Measurements from ENCODE around the gene NKX1-2. TPM values are rescaled to one million over a fixed set of nuclear protein-coding genes. Genes with fewer than 3 reads are reported as not detected.

The NKX1-2 gene
- total RNA-seq, 1 experiment from 2014 or later: not detected

GRCh38 chr10:124470544-124471434, 21.0 kb upstream of the NKX1-2 start:
- H3K4me3 ChIP-seq (ENCODE audit: low read length): no peak overlapping the region
- no peaks in the 10 kb centered on the region; the same call in 1 of the 2 replicates for H4K20me1 ChIP-seq (ENCODE audit: insufficient read depth, low read depth, low read length)
- H3K79me2 ChIP-seq (ENCODE audit: low read length): peaks cover 34% of the 10 kb centered on the region
- H3K9me2 ChIP-seq (replicated peaks; ENCODE audit: insufficient read depth, low read length): no peaks in the 10 kb centered on the region
- no peak overlapping the region for H2AFZ ChIP-seq (ENCODE audit: low read length)
- peaks cover 18% of the 10 kb centered on the region for H3K4me1 ChIP-seq (ENCODE audit: low read length)
- H3K36me3 ChIP-seq (ENCODE audit: insufficient read depth, low read length): no peaks in the 10 kb centered on the region
- no peaks in the 10 kb centered on the region for H3K27me3 ChIP-seq (ENCODE audit: low read length)
- no peaks in the 10 kb centered on the region for H3K9me3 ChIP-seq (ENCODE audit: low read length)
- no peak overlapping the region for H3K4me2 ChIP-seq (ENCODE audit: low read depth, low read length, poor library complexity, severe bottlenecking)
- DNase-seq: no peak
- no peak overlapping the region for H3K9ac ChIP-seq (ENCODE audit: low read length)
- H3K27ac ChIP-seq (ENCODE audit: low read length): no peak overlapping the region

DNA sequence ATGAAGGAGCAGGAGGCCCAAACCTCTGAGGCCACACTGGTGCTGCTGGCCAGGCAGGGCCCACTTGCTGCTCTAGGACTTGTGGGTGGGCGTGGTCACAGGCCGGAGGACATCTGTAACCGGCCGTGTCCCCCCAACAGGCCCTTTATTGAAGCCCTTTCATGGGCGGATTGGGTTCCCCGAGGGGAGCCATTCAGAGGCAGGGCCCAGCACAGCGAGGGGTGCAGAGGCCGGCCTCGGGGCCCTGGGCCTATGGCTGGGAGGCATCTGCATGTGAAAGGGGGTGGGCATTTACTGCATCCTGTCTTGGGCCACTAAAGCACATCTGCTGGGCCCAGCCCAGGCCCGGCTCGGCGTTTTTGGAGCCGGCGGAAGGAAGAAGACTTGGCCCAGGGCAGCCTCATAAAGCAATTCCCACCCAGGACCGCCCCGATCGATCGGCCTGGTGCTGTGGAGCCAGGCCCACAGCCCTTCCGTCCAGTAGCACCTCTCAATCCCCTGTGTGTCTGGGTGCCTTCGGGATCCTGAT, 20.2 kb upstream of the NKX1-2 start:
- no peak for DNase-seq
- H3K4me3 ChIP-seq (ENCODE audit: low read length): no peak overlapping the region
- H3K9me3 ChIP-seq (ENCODE audit: low read length): no peaks in the 10 kb centered on the region
- H3K79me2 ChIP-seq (ENCODE audit: low read length): peaks cover 35% of the 10 kb centered on the region
- H3K9ac ChIP-seq (ENCODE audit: low read length): no peak overlapping the region
- no peak overlapping the region for H3K27ac ChIP-seq (ENCODE audit: low read length)
- H4K20me1 ChIP-seq (ENCODE audit: insufficient read depth, low read depth, low read length): no peaks in the 10 kb centered on the region; the same call in 1 of the 2 replicates
- no peaks in the 10 kb centered on the region for H3K36me3 ChIP-seq (ENCODE audit: insufficient read depth, low read length)
- H3K4me1 ChIP-seq (ENCODE audit: low read length): peaks cover 26% of the 10 kb centered on the region
- no peaks in the 10 kb centered on the region for H3K27me3 ChIP-seq (ENCODE audit: low read length)
- H2AFZ ChIP-seq (ENCODE audit: low read length): no peak overlapping the region
- H3K9me2 ChIP-seq (replicated peaks; ENCODE audit: insufficient read depth, low read length): no peaks in the 10 kb centered on the region
- no peak overlapping the region for H3K4me2 ChIP-seq (ENCODE audit: low read depth, low read length, poor library complexity, severe bottlenecking)

DNA sequence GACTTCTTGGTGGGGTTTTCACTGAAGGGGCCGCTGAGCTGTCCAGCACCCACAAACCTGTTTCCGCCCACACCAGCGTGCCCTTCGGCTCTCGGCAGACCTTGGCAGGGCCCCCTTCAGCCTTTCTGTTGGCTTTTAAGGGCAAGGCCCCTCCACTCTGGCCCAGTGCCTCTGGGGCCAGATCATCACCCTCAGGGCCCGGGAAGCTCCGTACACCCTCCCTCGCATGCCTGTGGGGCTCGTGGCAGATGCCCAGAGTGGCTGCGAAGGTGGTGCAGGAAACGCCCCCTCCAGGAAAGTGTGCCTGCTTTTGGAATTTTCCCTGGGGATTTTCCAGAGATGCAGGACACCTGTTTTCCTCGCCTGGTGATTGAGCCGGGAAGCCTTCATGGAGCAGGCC, 18.8 kb upstream of the NKX1-2 start:
- Histone ChIP-seq H3K27me3 (ENCODE audit: low read length) (no peaks in the 10 kb centered on the region), H2AFZ (ENCODE audit: low read length) (no peak overlapping the region), H3K9me3 (ENCODE audit: low read length) (no peaks in the 10 kb centered on the region), H4K20me1 (ENCODE audit: insufficient read depth, low read depth, low read length) (no peaks in the 10 kb centered on the region; the same call in 1 of the 2 replicates), H3K4me3 (ENCODE audit: low read length) (no peak overlapping the region), H3K79me2 (ENCODE audit: low read length) (peaks cover 41% of the 10 kb centered on the region), H3K9ac (ENCODE audit: low read length) (no peak overlapping the region), H3K4me2 (ENCODE audit: low read depth, low read length, poor library complexity, severe bottlenecking) (no peak overlapping the region), H3K36me3 (ENCODE audit: insufficient read depth, low read length) (no peaks in the 10 kb centered on the region), H3K9me2 (replicated peaks; ENCODE audit: insufficient read depth, low read length) (no peaks in the 10 kb centered on the region), H3K27ac (ENCODE audit: low read length) (no peak overlapping the region), H3K4me1 (ENCODE audit: low read length) (peaks cover 38% of the 10 kb centered on the region)
- DNase-seq: no peak

DNA sequence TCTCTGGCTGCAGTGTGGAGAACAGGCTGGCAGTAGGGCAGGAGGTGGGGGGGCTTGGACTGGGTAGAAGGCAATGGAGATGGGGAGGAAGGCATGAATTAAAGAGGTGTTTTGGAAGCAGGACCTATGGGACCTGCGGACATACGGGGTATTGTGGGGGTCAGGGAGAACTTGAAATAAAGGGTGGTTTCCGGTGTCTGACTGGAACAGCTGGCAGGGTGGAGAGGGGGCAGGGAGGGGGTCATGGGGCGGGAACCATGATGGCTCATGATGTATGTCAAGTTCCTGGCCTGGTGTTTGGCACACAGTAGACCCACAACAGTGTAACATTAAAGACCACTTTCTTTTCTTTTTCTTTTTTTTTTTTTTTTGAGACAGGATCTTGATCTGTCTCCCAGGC, 17.3 kb upstream of the NKX1-2 start:
- H3K4me1 ChIP-seq (ENCODE audit: low read length): peaks cover 43% of the 10 kb centered on the region
- no peak overlapping the region for H3K9ac ChIP-seq (ENCODE audit: low read length)
- DNase-seq: peak; percentile 51
- no peaks in the 10 kb centered on the region for H3K27me3 ChIP-seq (ENCODE audit: low read length)
- peaks cover 47% of the 10 kb centered on the region for H3K79me2 ChIP-seq (ENCODE audit: low read length)
- H3K9me3 ChIP-seq (ENCODE audit: low read length): no peaks in the 10 kb centered on the region
- peak overlapping the region; percentile 87 for H3K27ac ChIP-seq (ENCODE audit: low read length)
- H3K4me2 ChIP-seq (ENCODE audit: low read depth, low read length, poor library complexity, severe bottlenecking): no peak overlapping the region
- H4K20me1 ChIP-seq (ENCODE audit: insufficient read depth, low read depth, low read length): no peaks in the 10 kb centered on the region; the same call in 1 of the 2 replicates
- no peaks in the 10 kb centered on the region for H3K36me3 ChIP-seq (ENCODE audit: insufficient read depth, low read length)
- H3K9me2 ChIP-seq (replicated peaks; ENCODE audit: insufficient read depth, low read length): no peaks in the 10 kb centered on the region
- H2AFZ ChIP-seq (ENCODE audit: low read length): no peak overlapping the region
- no peak overlapping the region for H3K4me3 ChIP-seq (ENCODE audit: low read length)

GRCh38 chr10:124465777-124466488, 16.1 kb upstream of the NKX1-2 start:
- peak overlapping the region; percentile 46 for H3K4me3 ChIP-seq (ENCODE audit: low read length)
- no peaks in the 10 kb centered on the region for H3K9me3 ChIP-seq (ENCODE audit: low read length)
- peak overlapping the region; percentile 87 for H3K27ac ChIP-seq (ENCODE audit: low read length)
- no peaks in the 10 kb centered on the region for H3K9me2 ChIP-seq (replicated peaks; ENCODE audit: insufficient read depth, low read length)
- DNase-seq: peak; percentile 84
- no peaks in the 10 kb centered on the region; the same call in 1 of the 2 replicates for H4K20me1 ChIP-seq (ENCODE audit: insufficient read depth, low read depth, low read length)
- H3K79me2 ChIP-seq (ENCODE audit: low read length): peaks cover 48% of the 10 kb centered on the region
- no peaks in the 10 kb centered on the region for H3K36me3 ChIP-seq (ENCODE audit: insufficient read depth, low read length)
- no peaks in the 10 kb centered on the region for H3K27me3 ChIP-seq (ENCODE audit: low read length)
- H2AFZ ChIP-seq (ENCODE audit: low read length): no peak overlapping the region
- H3K9ac ChIP-seq (ENCODE audit: low read length): peak overlapping the region; percentile 48
- peaks cover 49% of the 10 kb centered on the region for H3K4me1 ChIP-seq (ENCODE audit: low read length)
- H3K4me2 ChIP-seq (ENCODE audit: low read depth, low read length, poor library complexity, severe bottlenecking): peak overlapping the region; percentile 66

GRCh38 chr10:124465003-124465776, 15.4 kb upstream of the NKX1-2 start:
- Histone ChIP-seq H3K27ac (ENCODE audit: low read length) (peak overlapping the region; percentile 87), H3K79me2 (ENCODE audit: low read length) (peaks cover 45% of the 10 kb centered on the region), H3K27me3 (ENCODE audit: low read length) (no peaks in the 10 kb centered on the region), H3K36me3 (ENCODE audit: insufficient read depth, low read length) (no peaks in the 10 kb centered on the region), H3K4me1 (ENCODE audit: low read length) (peaks cover 49% of the 10 kb centered on the region), H4K20me1 (ENCODE audit: insufficient read depth, low read depth, low read length) (no peaks in the 10 kb centered on the region; the same call in 1 of the 2 replicates), H3K4me3 (ENCODE audit: low read length) (peak overlapping the region; percentile 46), H3K9ac (ENCODE audit: low read length) (peak overlapping the region; percentile 48), H3K9me3 (ENCODE audit: low read length) (no peaks in the 10 kb centered on the region), H3K4me2 (ENCODE audit: low read depth, low read length, poor library complexity, severe bottlenecking) (peak overlapping the region; percentile 66), H2AFZ (ENCODE audit: low read length) (no peak overlapping the region), H3K9me2 (replicated peaks; ENCODE audit: insufficient read depth, low read length) (no peaks in the 10 kb centered on the region)
- peak; percentile 84 for DNase-seq

DNA sequence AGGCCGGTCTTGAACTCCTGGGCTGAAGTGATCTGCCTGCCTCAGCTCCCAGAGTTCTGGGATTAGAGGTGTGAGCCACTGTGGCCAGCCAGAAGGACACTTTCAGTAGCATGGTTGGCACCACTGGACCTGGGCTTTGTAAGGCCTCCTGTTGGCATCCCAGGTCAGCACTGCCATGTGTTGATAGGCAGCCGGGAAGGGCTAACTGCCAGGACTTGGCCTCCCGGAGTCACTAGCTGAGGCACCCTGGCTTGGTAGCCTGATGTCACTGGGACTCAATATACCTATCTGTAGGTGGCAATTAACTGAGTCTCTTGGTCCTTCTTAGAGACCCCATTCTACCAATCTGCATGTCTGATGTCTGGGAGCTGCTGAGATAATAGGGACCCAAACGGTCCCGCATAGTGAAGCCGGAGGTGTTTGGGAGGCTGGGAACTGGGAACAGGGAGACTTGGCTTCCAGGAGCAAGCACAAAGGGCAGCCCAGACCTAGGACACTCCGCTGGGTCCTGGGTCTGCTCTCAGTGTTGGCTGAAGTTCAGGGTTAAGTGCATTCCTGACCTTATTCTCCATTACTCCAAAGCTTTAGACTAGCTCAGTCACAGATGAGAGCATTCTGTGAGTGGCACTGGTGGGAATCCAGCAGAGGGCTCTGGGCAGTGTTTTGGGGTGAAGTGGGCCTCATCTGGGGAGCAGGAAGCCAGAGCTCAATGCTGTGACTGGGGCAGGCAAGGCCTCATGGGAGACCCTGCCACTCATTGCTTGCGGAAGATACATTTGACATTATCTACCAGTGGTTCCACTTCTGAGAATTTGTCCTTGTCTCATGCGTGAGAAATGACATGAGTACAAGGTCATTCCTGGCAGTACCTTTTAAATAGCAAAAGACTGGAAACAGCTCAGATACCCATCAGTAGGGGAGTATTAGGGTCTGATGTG, 14.5 kb upstream of the NKX1-2 start:
- Histone ChIP-seq H3K36me3 (ENCODE audit: insufficient read depth, low read length) (no peaks in the 10 kb centered on the region), H3K79me2 (ENCODE audit: low read length) (peaks cover 45% of the 10 kb centered on the region), H3K27ac (ENCODE audit: low read length) (peak overlapping the region; percentile 87), H3K4me2 (ENCODE audit: low read depth, low read length, poor library complexity, severe bottlenecking) (peak overlapping the region; percentile 66), H2AFZ (ENCODE audit: low read length) (no peak overlapping the region), H3K4me3 (ENCODE audit: low read length) (peak overlapping the region; percentile 46), H3K9me2 (replicated peaks; ENCODE audit: insufficient read depth, low read length) (no peaks in the 10 kb centered on the region), H3K9ac (ENCODE audit: low read length) (peak overlapping the region; percentile 48), H3K4me1 (ENCODE audit: low read length) (peaks cover 49% of the 10 kb centered on the region), H4K20me1 (ENCODE audit: insufficient read depth, low read depth, low read length) (no peaks in the 10 kb centered on the region), H3K27me3 (ENCODE audit: low read length) (no peaks in the 10 kb centered on the region), H3K9me3 (ENCODE audit: low read length) (no peaks in the 10 kb centered on the region)
- peak; percentile 67 for DNase-seq
